ENCODE results near the gene ERGIC3. TPM values are rescaled to one million over a fixed set of nuclear protein-coding genes. Genes with fewer than 3 reads are reported as not detected.

The ERGIC3 gene
- total RNA-seq: 196 and 283 TPM in 2 replicates

DNA sequence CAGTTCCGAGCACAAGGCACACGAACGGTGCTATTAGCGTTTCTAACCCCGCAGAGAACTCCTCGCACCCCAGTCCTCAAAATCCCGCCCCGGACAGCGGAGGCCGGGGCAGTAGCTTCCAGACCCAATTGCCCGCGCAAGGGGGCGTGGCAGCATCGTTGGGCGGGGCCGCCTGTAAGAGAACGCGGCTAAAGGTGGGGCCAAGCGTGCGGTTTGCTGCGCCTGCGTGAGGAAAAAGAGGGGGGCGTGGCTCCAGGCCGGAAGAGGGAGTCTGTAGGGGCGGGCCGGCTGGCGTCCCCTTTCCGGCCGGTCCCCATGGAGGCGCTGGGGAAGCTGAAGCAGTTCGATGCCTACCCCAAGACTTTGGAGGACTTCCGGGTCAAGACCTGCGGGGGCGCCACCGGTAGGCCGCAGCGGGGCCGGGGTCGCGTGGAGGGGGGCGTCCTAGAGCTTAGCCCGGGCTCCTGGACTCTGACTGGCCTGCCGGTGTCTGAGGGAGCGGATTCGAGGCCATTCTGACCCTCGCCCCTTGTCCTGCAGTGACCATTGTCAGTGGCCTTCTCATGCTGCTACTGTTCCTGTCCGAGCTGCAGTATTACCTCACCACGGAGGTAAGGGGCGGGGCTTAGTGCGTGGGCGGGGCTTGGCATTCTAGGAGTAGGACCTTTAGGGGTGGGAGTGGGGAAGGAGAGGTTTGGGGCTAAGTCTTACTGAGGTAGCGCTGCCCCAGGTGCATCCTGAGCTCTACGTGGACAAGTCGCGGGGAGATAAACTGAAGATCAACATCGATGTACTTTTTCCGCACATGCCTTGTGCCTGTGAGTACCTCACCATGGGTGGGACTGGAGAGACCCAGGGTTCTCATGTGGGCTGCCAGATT is at the start of gene ERGIC3:
Gene ERGIC3, plus strand, starts transcription at position 296 of the 880 bp plus-strand sequence. Its CDS starts 20 bp downstream, at position 316.

GRCh38 chr20:35529552-35529951 is 12.3 kb upstream of the ERGIC3 start, which contains the start of gene C20orf173:
TSS of gene C20orf173 (minus strand) at chr20:35529652. CDS start at chr20:35529373, 279 bp downstream.

Other genes with a start within 250 kb of the ERGIC3 start
- not detected in 2 replicates for gene FAM83C, start 249.7 kb upstream of the ERGIC3 start, total RNA-seq
- 33.2 and 36.4 TPM in 2 replicates for gene UQCC1, start 130.1 kb upstream of the ERGIC3 start, total RNA-seq
- 12.7 and 15.5 TPM in 2 replicates for gene GDF5, start 103.8 kb upstream of the ERGIC3 start, total RNA-seq
- 26.7 and 31.4 TPM in 2 replicates for gene CEP250, start 86.5 kb upstream of the ERGIC3 start, total RNA-seq
- gene C20orf173, start 12.4 kb upstream of the ERGIC3 start, total RNA-seq: not detected in 2 replicates
- gene SPAG4, start 73.8 kb downstream of the ERGIC3 start, total RNA-seq: 5.1 and 13.8 TPM in 2 replicates
- 155 and 248 TPM in 2 replicates for gene CPNE1, start 122.8 kb downstream of the ERGIC3 start, total RNA-seq
- gene RBM12, start 122.8 kb downstream of the ERGIC3 start, total RNA-seq: 21.9 and 28.2 TPM in 2 replicates
- 43.0 and 82.5 TPM in 2 replicates for gene NFS1, start 157.3 kb downstream of the ERGIC3 start, total RNA-seq
- 239 and 471 TPM in 2 replicates for gene ROMO1, start 157.3 kb downstream of the ERGIC3 start, total RNA-seq
- 75.4 and 82.0 TPM in 2 replicates for gene RBM39, start 200.2 kb downstream of the ERGIC3 start, total RNA-seq
- gene PHF20, start 229.9 kb downstream of the ERGIC3 start, total RNA-seq: 30.2 and 30.3 TPM in 2 replicates